ENCODE data around the gene TTLL11. TPM values are rescaled to one million over a fixed set of nuclear protein-coding genes. Genes with fewer than 3 reads are reported as not detected.

The TTLL11 gene
- polyA plus RNA-seq, 1 donor from 2014 or later = 8.0 TPM

DNA sequence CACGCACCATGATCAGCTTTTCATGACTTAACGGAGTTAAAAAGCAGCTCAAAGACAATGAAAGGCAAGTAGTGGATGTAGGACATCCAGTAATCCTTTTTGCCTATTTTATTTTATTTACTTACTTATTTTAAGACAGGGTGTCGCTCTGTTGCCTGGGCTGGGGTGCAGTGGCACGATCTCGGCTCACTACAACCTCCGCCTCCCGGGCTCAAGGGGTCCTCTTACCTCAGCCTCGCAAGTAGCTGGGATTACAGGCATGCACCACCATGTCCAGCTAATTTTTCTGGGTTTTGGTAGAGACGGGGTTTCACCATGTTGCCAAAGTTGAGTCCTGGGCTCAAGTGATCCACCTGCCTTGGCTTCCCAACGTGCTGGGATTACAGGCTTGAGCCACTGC is 292.7 kb downstream of the TTLL11 start:
- Histone ChIP-seq H3K27me3 (ENCODE audit: insufficient read depth, low read depth, low read length) (no peaks in the 10 kb centered on the region), H3F3A (ENCODE audit: insufficient read depth, low read length, poor library complexity, severe bottlenecking) (no peaks in the 10 kb centered on the region), H3K27ac (ENCODE audit: low read length) (no peak overlapping the region), H3K79me2 (replicated peaks; ENCODE audit: insufficient read depth, low read length) (no peaks in the 10 kb centered on the region), H3K9me3 (ENCODE audit: low read length) (no peaks in the 10 kb centered on the region), H3K9ac (ENCODE audit: low read length) (no peak overlapping the region), H2AFZ (ENCODE audit: low read depth, low read length) (no peak overlapping the region), H3K36me3 (ENCODE audit: insufficient read depth, low read length) (no peaks in the 10 kb centered on the region), H4K20me1 (ENCODE audit: insufficient read depth) (no peaks in the 10 kb centered on the region), H3K9me2 (ENCODE audit: insufficient read depth, low read length) (no peaks in the 10 kb centered on the region), H3K4me2 (ENCODE audit: low read length) (no peak overlapping the region), H3K4me3 (ENCODE audit: low read length) (no peak overlapping the region)
- TF ChIP-seq, protein P1, sequence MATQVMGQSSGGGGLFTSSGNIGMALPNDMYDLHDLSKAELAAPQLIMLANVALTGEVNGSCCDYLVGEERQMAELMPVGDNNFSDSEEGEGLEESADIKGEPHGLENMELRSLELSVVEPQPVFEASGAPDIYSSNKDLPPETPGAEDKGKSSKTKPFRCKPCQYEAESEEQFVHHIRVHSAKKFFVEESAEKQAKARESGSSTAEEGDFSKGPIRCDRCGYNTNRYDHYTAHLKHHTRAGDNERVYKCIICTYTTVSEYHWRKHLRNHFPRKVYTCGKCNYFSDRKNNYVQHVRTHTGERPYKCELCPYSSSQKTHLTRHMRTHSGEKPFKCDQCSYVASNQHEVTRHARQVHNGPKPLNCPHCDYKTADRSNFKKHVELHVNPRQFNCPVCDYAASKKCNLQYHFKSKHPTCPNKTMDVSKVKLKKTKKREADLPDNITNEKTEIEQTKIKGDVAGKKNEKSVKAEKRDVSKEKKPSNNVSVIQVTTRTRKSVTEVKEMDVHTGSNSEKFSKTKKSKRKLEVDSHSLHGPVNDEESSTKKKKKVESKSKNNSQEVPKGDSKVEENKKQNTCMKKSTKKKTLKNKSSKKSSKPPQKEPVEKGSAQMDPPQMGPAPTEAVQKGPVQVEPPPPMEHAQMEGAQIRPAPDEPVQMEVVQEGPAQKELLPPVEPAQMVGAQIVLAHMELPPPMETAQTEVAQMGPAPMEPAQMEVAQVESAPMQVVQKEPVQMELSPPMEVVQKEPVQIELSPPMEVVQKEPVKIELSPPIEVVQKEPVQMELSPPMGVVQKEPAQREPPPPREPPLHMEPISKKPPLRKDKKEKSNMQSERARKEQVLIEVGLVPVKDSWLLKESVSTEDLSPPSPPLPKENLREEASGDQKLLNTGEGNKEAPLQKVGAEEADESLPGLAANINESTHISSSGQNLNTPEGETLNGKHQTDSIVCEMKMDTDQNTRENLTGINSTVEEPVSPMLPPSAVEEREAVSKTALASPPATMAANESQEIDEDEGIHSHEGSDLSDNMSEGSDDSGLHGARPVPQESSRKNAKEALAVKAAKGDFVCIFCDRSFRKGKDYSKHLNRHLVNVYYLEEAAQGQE (IDR thresholded peaks at IDR 0.05; ENCODE audit: borderline replicate concordance) = no peak
- no peak for TF ChIP-seq MXI1 (conservative IDR thresholded peaks at IDR 0.05; ENCODE audit: poor library complexity, severe bottlenecking)
- no peak for TF ChIP-seq TAF1 (IDR thresholded peaks at IDR 0.05; ENCODE audit: low read depth)

DNA sequence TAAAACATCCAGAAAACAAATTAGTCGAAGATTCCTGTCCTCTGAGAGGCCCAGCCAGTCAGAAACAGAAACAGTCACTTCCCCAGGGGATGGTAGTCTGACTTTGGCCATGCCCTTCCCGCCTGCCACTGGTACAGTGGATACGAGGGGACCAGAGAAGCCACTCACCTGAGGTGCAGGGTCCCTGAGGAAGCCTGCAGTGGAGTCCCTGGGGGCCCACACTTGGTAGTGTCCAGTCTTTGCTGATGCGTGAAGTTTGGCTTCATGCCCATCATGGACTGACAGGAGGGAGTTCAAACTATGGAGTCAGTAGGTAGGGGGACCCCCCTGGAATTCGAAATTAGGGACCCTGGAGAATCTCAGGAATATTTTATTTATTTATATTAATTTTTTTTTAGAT is 294.2 kb downstream of the TTLL11 start:
- Histone ChIP-seq H3K79me2 (replicated peaks; ENCODE audit: insufficient read depth, low read length) (no peaks in the 10 kb centered on the region), H3K27ac (ENCODE audit: low read length) (no peak overlapping the region), H2AFZ (ENCODE audit: low read depth, low read length) (no peak overlapping the region), H4K20me1 (ENCODE audit: insufficient read depth) (no peaks in the 10 kb centered on the region), H3K27me3 (ENCODE audit: insufficient read depth, low read depth, low read length) (no peaks in the 10 kb centered on the region), H3K9ac (ENCODE audit: low read length) (no peak overlapping the region), H3K9me2 (ENCODE audit: insufficient read depth, low read length) (no peaks in the 10 kb centered on the region), H3F3A (ENCODE audit: insufficient read depth, low read length, poor library complexity, severe bottlenecking) (no peaks in the 10 kb centered on the region), H3K36me3 (ENCODE audit: insufficient read depth, low read length) (no peaks in the 10 kb centered on the region), H3K4me2 (ENCODE audit: low read length) (no peak overlapping the region), H3K4me3 (ENCODE audit: low read length) (no peak overlapping the region), H3K9me3 (ENCODE audit: low read length) (no peaks in the 10 kb centered on the region)
- TF ChIP-seq RAD21 (conservative IDR thresholded peaks at IDR 0.05) (no peak), EP300 (conservative IDR thresholded peaks at IDR 0.05; ENCODE audit: poor library complexity, severe bottlenecking) (no peak), POLR2AphosphoS5 (IDR thresholded peaks at IDR 0.05) (no peak), EZH2 (IDR thresholded peaks at IDR 0.05; ENCODE audit: borderline replicate concordance, insufficient read depth, low read length, poor library complexity, severe bottlenecking) (no peak), TAF1 (IDR thresholded peaks at IDR 0.05; ENCODE audit: low read depth) (no peak), SMC3 (conservative IDR thresholded peaks at IDR 0.05; ENCODE audit: poor library complexity) (no peak), MXI1 (conservative IDR thresholded peaks at IDR 0.05; ENCODE audit: poor library complexity, severe bottlenecking) (no peak)
- TF ChIP-seq, protein P2, sequence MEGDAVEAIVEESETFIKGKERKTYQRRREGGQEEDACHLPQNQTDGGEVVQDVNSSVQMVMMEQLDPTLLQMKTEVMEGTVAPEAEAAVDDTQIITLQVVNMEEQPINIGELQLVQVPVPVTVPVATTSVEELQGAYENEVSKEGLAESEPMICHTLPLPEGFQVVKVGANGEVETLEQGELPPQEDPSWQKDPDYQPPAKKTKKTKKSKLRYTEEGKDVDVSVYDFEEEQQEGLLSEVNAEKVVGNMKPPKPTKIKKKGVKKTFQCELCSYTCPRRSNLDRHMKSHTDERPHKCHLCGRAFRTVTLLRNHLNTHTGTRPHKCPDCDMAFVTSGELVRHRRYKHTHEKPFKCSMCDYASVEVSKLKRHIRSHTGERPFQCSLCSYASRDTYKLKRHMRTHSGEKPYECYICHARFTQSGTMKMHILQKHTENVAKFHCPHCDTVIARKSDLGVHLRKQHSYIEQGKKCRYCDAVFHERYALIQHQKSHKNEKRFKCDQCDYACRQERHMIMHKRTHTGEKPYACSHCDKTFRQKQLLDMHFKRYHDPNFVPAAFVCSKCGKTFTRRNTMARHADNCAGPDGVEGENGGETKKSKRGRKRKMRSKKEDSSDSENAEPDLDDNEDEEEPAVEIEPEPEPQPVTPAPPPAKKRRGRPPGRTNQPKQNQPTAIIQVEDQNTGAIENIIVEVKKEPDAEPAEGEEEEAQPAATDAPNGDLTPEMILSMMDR (IDR thresholded peaks at IDR 0.05; ENCODE audit: poor library complexity, severe bottlenecking) = no peak
- TF ChIP-seq, protein P1 (IDR thresholded peaks at IDR 0.05; ENCODE audit: borderline replicate concordance) = no peak
